ENCODE measurements around the gene CYB5D1. TPM values are rescaled to one million over a fixed set of nuclear protein-coding genes. Genes with fewer than 3 reads are reported as not detected.

Gene CYB5D1
- total RNA-seq, 1 experiment from 2014 or later, result 4.6 TPM

GRCh38 chr17:7842380-7843256, 15.2 kb upstream of the CYB5D1 start:
- in situ Hi-C loops (cut with HindIII; ENCODE audit: low pct_unique_long_range_greater_than_20kb, low sequenced_read_pairs), result no loop called here
- peak; percentile 61 for DNase-seq (ENCODE audit: low read depth)

DNA sequence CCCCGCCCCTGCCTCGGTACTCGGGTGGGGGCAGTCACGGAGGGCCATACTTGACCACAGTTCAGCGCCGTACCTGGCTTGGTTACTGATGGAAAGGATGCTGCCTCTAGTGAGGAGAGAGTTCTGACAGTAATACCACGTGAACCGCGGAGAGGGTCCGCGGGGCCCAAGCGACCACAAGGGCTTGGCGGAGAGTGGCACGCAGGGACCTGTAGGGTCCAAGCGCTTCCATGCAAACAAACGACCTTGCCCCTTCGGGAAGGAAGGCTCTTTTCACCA, 14.6 kb upstream of the CYB5D1 start:
- in situ Hi-C loops (cut with HindIII; ENCODE audit: low pct_unique_long_range_greater_than_20kb, low sequenced_read_pairs), result no loop called here
- DNase-seq (ENCODE audit: low read depth), result no peak

DNA sequence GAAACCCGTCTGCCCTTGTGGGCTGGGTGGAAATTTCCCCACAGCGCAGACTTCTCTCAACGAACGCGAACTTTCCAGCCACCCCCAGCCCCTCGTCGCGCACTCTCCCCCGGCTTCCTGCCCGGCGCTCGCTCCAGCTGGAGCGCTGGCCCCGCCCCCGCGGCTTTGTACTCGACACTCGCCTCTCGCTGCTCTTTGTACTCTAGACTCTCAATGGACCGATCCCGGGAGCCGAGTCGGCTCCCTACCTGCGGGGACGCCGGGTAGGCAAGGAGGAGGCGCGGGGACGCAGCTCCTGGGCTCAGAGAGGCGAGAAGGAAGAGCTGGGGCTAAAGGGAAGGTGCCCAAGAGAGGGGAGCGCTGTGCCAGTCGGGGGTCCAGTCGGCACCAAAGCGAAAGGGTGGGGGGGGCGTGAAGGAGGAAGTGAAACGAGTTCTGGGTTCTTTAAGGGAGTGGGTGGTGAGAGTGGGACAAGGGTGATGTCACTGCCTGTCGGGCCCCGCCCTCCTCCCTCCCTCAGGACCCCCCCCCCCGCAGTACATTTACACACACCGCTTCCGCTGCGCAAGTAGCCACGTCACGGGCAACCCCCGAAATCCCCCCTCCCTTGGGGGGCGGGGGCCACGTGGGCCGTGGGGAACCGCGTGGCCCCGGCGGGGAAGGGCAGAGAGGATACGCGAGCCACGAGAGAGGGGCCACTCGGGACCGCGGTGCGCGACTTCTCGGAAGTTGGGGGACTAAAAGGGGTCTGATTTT, 14.1 kb upstream of the CYB5D1 start:
- in situ Hi-C loops (cut with HindIII; ENCODE audit: low pct_unique_long_range_greater_than_20kb, low sequenced_read_pairs), result no loop called here
- peak; percentile 71 for DNase-seq (ENCODE audit: low read depth)

GRCh38 chr17:7844292-7845154, 13.3 kb upstream of the CYB5D1 start:
- in situ Hi-C loops (cut with HindIII; ENCODE audit: low pct_unique_long_range_greater_than_20kb, low sequenced_read_pairs), result no loop called here
- peak; percentile 89 for DNase-seq (ENCODE audit: low read depth)

DNA sequence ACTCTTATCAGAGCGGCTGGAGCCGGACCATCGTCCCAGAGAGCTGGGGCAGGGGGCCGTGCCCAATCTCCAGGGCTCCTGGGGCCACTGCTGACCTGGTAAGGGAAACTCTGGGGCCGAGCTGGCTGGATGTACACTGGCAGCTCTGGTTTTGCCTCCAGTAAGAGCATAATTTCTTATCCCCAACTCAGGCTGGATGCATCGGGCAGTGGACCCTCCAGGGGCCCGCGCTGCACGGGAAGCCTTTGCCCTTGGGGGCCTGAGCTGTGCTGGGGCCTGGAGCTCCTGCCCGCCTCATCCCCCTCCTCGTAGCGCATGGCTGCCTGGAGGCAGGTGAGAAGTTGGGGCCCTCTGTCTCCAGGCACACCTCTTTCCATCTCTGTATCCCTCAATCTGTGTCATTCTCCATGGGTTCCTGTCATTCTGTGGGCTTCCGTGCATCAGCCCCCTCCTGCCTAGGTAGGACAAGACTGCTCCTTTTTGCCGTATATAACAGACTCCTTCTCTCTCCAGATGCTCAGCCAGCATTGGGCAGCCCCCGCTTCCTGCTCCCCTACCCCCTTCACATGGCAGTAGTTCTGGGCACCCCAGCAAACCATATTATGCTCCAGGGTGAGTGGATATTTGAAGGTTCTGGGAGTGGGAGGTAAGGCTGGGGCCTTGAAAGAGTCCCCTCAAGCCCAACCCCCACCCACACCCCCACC, 12.3 kb upstream of the CYB5D1 start:
- in situ Hi-C loops (cut with HindIII; ENCODE audit: low pct_unique_long_range_greater_than_20kb, low sequenced_read_pairs), result no loop called here
- no peak for DNase-seq (ENCODE audit: low read depth)

- in situ Hi-C loops (cut with HindIII; ENCODE audit: low pct_unique_long_range_greater_than_20kb, low sequenced_read_pairs), result no loop called here
- no peak for DNase-seq (ENCODE audit: low read depth)
Measured at GRCh38 chr17:7846063-7846735, 11.6 kb upstream of the CYB5D1 start.

- DNase-seq (ENCODE audit: low read depth), result no peak
- in situ Hi-C loops (cut with HindIII; ENCODE audit: low pct_unique_long_range_greater_than_20kb, low sequenced_read_pairs), result no loop called here
Measured at GRCh38 chr17:7846765-7847661, 10.8 kb upstream of the CYB5D1 start.

DNA sequence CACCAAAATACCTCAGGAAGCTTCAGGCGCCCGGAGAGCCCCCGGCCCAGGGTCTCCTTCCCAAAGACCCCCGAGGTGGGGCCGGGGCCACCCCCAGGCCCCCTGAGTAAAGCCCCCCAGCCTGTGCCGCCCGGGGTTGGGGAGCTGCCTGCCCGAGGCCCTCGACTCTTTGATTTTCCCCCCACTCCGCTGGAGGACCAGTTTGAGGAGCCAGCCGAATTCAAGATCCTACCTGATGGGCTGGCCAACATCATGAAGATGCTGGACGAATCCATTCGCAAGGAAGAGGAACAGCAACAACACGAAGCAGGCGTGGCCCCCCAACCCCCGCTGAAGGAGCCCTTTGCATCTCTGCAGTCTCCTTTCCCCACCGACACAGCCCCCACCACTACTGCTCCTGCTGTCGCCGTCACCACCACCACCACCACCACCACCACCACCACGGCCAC, 9.6 kb upstream of the CYB5D1 start:
- DNase-seq (ENCODE audit: low read depth), result no peak
- in situ Hi-C loops (cut with HindIII; ENCODE audit: low pct_unique_long_range_greater_than_20kb, low sequenced_read_pairs), result no loop called here

DNA sequence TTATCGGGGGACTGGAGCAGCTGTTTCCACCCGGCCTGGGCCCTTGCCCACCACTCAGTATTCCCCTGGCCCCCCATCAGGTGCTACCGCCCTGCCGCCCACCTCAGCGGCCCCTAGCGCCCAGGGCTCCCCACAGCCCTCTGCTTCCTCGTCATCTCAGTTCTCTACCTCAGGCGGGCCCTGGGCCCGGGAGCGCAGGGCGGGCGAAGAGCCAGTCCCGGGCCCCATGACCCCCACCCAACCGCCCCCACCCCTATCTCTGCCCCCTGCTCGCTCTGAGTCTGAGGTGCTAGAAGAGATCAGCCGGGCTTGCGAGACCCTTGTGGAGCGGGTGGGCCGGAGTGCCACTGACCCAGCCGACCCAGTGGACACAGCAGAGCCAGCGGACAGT, 9.1 kb upstream of the CYB5D1 start:
- in situ Hi-C loops (cut with HindIII; ENCODE audit: low pct_unique_long_range_greater_than_20kb, low sequenced_read_pairs), result no loop called here
- DNase-seq (ENCODE audit: low read depth), result no peak

- DNase-seq (ENCODE audit: low read depth), result no peak
- in situ Hi-C loops (cut with HindIII; ENCODE audit: low pct_unique_long_range_greater_than_20kb, low sequenced_read_pairs), result no loop called here
Measured at GRCh38 chr17:7849130-7849750, 8.6 kb upstream of the CYB5D1 start.

- DNase-seq (ENCODE audit: low read depth), result no peak
- in situ Hi-C loops (cut with HindIII; ENCODE audit: low pct_unique_long_range_greater_than_20kb, low sequenced_read_pairs), result no loop called here
Measured at GRCh38 chr17:7849751-7850504, 7.9 kb upstream of the CYB5D1 start.

DNA sequence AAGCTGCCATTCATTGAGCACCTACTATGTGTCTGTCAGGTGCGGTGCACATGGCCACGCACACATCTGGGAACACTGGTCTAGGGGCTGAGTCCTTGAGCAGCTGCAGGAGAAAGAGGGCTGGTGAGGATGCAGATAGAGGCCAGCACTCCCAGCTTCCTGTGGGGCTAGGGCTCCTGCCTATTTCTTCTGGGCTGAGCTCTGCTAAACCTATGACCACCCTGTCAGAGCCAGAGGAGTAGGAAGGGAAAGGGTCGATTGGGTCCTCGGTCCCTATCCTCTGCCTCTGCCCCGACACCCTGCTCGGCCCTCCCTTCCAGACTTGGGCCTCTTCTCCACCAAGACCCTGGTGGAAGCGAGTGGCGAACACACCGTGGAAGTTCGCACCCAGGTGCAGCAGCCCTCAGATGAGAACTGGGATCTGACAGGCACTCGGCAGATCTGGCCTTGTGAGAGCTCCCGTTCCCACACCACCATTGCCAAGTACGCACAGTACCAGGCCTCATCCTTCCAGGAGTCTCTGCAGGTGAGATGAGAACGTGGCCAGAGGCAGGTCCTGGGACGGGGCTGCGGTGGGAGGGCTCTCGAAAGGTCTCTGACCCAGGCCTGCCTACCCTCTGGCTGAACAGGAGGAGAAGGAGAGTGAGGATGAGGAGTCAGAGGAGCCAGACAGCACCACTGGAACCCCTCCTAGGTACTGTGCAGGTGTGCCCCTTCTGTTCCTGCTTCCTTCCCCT, 6.9 kb upstream of the CYB5D1 start:
- in situ Hi-C loops (cut with HindIII; ENCODE audit: low pct_unique_long_range_greater_than_20kb, low sequenced_read_pairs), result no loop called here
- DNase-seq (ENCODE audit: low read depth), result no peak

GRCh38 chr17:7851438-7852261, 6.2 kb upstream of the CYB5D1 start:
- peak; percentile 74 for DNase-seq (ENCODE audit: low read depth)
- in situ Hi-C loops (cut with HindIII; ENCODE audit: low pct_unique_long_range_greater_than_20kb, low sequenced_read_pairs), result no loop called here

- no peak for DNase-seq (ENCODE audit: low read depth)
- in situ Hi-C loops (cut with HindIII; ENCODE audit: low pct_unique_long_range_greater_than_20kb, low sequenced_read_pairs), result no loop called here
Measured at GRCh38 chr17:7852262-7852670, 5.5 kb upstream of the CYB5D1 start.

Measured in Caki2 (cell line).